Activated CD4-positive, alpha-beta T cell treated with anti-CD3 and anti-CD28 coated beads, Interleukin-2, amount 50 U/mL, for 1 hour (primary cell): ENCODE results near the gene KIF2A.
A peak's percentile ranks its signal among the peaks of the same experiment; 100 is the strongest.

Source experiments
- DNase-seq: peaks from one replicate; pipeline ENCODE4 v3.0.0-alpha.2; 2020

KIF2A gene

GRCh38 chr5:62296998-62297397, 9.0 kb upstream of the KIF2A start:
- DNase-seq: no peak

- DNase-seq: no peak
These were observed 7.9 kb upstream of the KIF2A start for GRCh38 chr5:62298118-62298517.

- no peak for DNase-seq
These were observed 6.9 kb upstream of the KIF2A start for GRCh38 chr5:62299101-62299500.

GRCh38 chr5:62299600-62299999, 6.4 kb upstream of the KIF2A start:
- no peak for DNase-seq

GRCh38 chr5:62305358-62305714, 670 bp upstream of the KIF2A start:
- peak; percentile 17 for DNase-seq

GRCh38 chr5:62306323-62306895, 403 bp downstream of the KIF2A start:
- no peak for DNase-seq

GRCh38 chr5:62306896-62307689, 1.1 kb downstream of the KIF2A start:
- DNase-seq: peak; percentile 42

GRCh38 chr5:62308439-62308838, 2.4 kb downstream of the KIF2A start:
- no peak for DNase-seq

- no peak for DNase-seq
These were observed 3.1 kb downstream of the KIF2A start for GRCh38 chr5:62309107-62309506.

GRCh38 chr5:62310426-62311143, 4.6 kb downstream of the KIF2A start:
- DNase-seq: no peak

GRCh38 chr5:62312036-62312435, 6.0 kb downstream of the KIF2A start:
- DNase-seq: no peak

- DNase-seq: no peak
These were observed 6.7 kb downstream of the KIF2A start for GRCh38 chr5:62312674-62313073.

GRCh38 chr5:62314213-62314830, 8.3 kb downstream of the KIF2A start:
- DNase-seq: no peak

GRCh38 chr5:62315376-62316175, 9.6 kb downstream of the KIF2A start:
- no peak for DNase-seq

GRCh38 chr5:62316176-62316502, 10.1 kb downstream of the KIF2A start:
- no peak for DNase-seq

GRCh38 chr5:62317810-62318209, 11.8 kb downstream of the KIF2A start:
- no peak for DNase-seq

- DNase-seq: no peak
These were observed 16.5 kb downstream of the KIF2A start for GRCh38 chr5:62322484-62322883.

- DNase-seq: no peak
These were observed 20.3 kb downstream of the KIF2A start for GRCh38 chr5:62326302-62326701.

- DNase-seq: no peak
These were observed 20.7 kb downstream of the KIF2A start for GRCh38 chr5:62326702-62327101.

- DNase-seq: no peak
These were observed 21.4 kb downstream of the KIF2A start for GRCh38 chr5:62327138-62328053.

GRCh38 chr5:62328772-62329491, 22.9 kb downstream of the KIF2A start:
- DNase-seq: no peak
